ENCODE data around the gene AFDN. TPM values are rescaled to one million over a fixed set of nuclear protein-coding genes. Genes with fewer than 3 reads are reported as not detected.

Gene AFDN
- total and polyA plus RNA-seq, 10 of the 15 experiments (the other 5 are each of a cell fraction or from before 2014, with no cell fraction given) = 5.7 to 68.2 (median 45.1) TPM

GRCh38 chr6:167842457-167842856 is 15.7 kb downstream of the AFDN start (continued):
- TF ChIP-seq CTCF (IDR thresholded peaks at IDR 0.05 in 2 of 3, conservative IDR thresholded peaks at IDR 0.05 in 1 of 3; ENCODE audit: control insufficient read depth in 2 of 3, extremely low read depth in 1 of 3, insufficient read depth in 1 of 3, low read depth in 3 of 3, low read length in 3 of 3) (no peak), SUPT20H (IDR thresholded peaks at IDR 0.05; ENCODE audit: borderline replicate concordance, control insufficient read depth, low read depth, low read length) (no peak)

- no peak overlapping the region for H3K4me2 ChIP-seq (ENCODE audit: control insufficient read depth, insufficient read depth)
- no peaks in the 10 kb centered on the region for H3K9me3 ChIP-seq (replicated peaks; ENCODE audit: control insufficient read depth, insufficient read depth, low read length)
- H2AFZ ChIP-seq (ENCODE audit: control insufficient read depth, low read depth, low read length) = no peak overlapping the region
- no peak for FAIRE-seq
- BruUV-seq (replicated peaks) = no TSS peak
- H3K79me2 ChIP-seq (ENCODE audit: control insufficient read depth, insufficient read depth, low read length) = peaks cover 16% of the 10 kb centered on the region
- no peak for DNase-seq (ENCODE audit: low read depth, low spot score)
- TF ChIP-seq TBL1XR1 (IDR thresholded peaks at IDR 0.05; ENCODE audit: low read depth, low read length) (no peak), PAX8 (IDR thresholded peaks at IDR 0.05) (no peak), NFYB (IDR thresholded peaks at IDR 0.05; ENCODE audit: insufficient read depth, low read depth, low read length) (no peak), IRF3 (IDR thresholded peaks at IDR 0.05) (no peak), PKNOX1 (IDR thresholded peaks at IDR 0.05) (no peak), REST (IDR thresholded peaks at IDR 0.05; ENCODE audit: low read depth, low read length) (no peak), LARP7 (IDR thresholded peaks at IDR 0.05) (no peak)
- in situ Hi-C loops (cut with MboI) (no loop called here), intact Hi-C loops (cut with micrococcal nuclease; ENCODE audit: unreplicated experiment) (no loop called here)
- H3K27me3 ChIP-seq (replicated peaks in 1 of 2; ENCODE audit: control insufficient read depth in 2 of 2, insufficient read depth in 2 of 2, low read length in 1 of 2) = no peaks in the 10 kb centered on the region
- no peak overlapping the region for H3K9ac ChIP-seq (ENCODE audit: control insufficient read depth, insufficient read depth, low read length)
- ChIA-PET CTCF (interaction anchor here (0.6 to 2.2 kb wide), 8 partner anchors 9 to 56 kb away, joined by 3 to 9 read pairs (median 4); no protein-coding TSS in a partner anchor), POLR2A (interaction anchor here (0.8 to 1.6 kb wide), 2 partner anchors 13 to 14 kb away, joined by 3 to 4 read pairs; no protein-coding TSS in a partner anchor), RAD21 (ENCODE audit: unreplicated experiment) (interaction anchor here (1.3 to 1.4 kb wide), 4 partner anchors 10 to 34 kb away, joined by 3 to 8 read pairs (median 3); no protein-coding TSS in a partner anchor), SMC1A (ENCODE audit: uncharacterized antibody, unreplicated experiment) (interaction anchor here (1.5 to 4.8 kb wide), 4 partner anchors 8 to 13 kb away, joined by 4 to 28 read pairs (median 16); no protein-coding TSS in a partner anchor)
- H3K4me3 ChIP-seq = no peak overlapping the region
- no peaks in the 10 kb centered on the region; the same call in 1 of the 2 replicates for H4K20me1 ChIP-seq (ENCODE audit: control insufficient read depth, insufficient read depth)
- no peaks in the 10 kb centered on the region for H3K4me1 ChIP-seq (ENCODE audit: control insufficient read depth, insufficient read depth, low read length)
- no peaks in the 10 kb centered on the region for H3K36me3 ChIP-seq (ENCODE audit: control insufficient read depth in 2 of 2, insufficient read depth in 2 of 2, low read length in 1 of 2)
- no peak for ATAC-seq
- no peak overlapping the region for H3K27ac ChIP-seq (ENCODE audit: control insufficient read depth, insufficient read depth)
- WGBS (ENCODE audit: insufficient coverage, insufficient replicate concordance, low lambda C conversion rate, missing lambda C conversion rate) = 50% methylated on average over 1 of the region's 1 CpG
These were observed 16.3 kb downstream of the AFDN start for GRCh38 chr6:167843023-167843422.

Data from GM12878 (cell line).